ENCODE results near the gene PSORS1C1.

PSORS1C1 gene

DNA sequence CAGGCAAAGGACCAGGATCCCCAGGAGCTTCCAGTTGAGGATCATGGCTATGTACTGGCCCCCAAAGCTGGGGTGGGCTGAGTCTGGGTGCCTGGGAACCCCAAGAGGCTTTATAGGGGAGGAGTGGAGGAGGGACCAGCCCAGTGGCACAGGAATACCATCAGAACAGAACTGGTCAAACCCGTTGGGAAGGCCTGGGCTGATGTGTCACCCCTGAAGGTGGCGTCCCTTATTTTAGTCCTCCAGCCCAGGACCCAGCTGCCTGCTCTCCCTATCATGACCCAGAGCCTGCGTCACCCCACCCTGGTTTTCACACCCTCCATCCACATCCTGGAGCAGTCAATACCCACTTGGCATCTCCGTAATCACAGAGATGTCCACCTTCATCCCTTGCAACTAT is 24.4 kb downstream of the PSORS1C1 start, which contains the start of gene PSORS1C2:
PSORS1C2 (minus strand) TSS at position 85 of the 400 bp plus-strand sequence; CDS start at position 45, 40 bp downstream.
- no peak for DNase-seq (ENCODE audit: low read depth)
- no peak within 1 kb of the TSS for H3K4me3 ChIP-seq (ENCODE audit: low read depth, low read length)
- TF ChIP-seq, protein P1, sequence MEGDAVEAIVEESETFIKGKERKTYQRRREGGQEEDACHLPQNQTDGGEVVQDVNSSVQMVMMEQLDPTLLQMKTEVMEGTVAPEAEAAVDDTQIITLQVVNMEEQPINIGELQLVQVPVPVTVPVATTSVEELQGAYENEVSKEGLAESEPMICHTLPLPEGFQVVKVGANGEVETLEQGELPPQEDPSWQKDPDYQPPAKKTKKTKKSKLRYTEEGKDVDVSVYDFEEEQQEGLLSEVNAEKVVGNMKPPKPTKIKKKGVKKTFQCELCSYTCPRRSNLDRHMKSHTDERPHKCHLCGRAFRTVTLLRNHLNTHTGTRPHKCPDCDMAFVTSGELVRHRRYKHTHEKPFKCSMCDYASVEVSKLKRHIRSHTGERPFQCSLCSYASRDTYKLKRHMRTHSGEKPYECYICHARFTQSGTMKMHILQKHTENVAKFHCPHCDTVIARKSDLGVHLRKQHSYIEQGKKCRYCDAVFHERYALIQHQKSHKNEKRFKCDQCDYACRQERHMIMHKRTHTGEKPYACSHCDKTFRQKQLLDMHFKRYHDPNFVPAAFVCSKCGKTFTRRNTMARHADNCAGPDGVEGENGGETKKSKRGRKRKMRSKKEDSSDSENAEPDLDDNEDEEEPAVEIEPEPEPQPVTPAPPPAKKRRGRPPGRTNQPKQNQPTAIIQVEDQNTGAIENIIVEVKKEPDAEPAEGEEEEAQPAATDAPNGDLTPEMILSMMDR (conservative IDR thresholded peaks at IDR 0.05; ENCODE audit: low read depth, low read length): no peak

DNA sequence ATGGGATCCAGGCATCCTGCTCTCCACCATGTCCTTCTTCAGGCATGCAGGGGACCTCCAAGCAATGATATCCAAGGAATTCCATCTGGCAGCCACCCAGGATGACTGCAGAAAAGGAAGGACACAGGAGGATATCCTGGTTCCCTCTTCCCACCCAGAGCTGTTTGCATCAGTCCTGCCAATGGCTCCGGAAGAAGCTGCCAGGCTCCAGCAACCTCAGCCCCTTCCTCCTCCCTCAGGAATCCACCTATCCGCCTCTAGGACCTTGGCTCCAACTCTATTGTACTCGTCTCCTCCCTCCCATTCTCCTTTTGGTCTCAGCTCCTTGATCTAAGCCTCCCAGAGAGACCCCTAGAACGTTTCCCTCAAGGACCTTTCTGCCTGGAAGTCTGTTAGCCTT is 25.0 kb downstream of the PSORS1C1 start:
- no peak overlapping the region for H3K4me3 ChIP-seq (ENCODE audit: low read depth, low read length)
- TF ChIP-seq, protein P1 (conservative IDR thresholded peaks at IDR 0.05; ENCODE audit: low read depth, low read length): no peak
- no peak for DNase-seq (ENCODE audit: low read depth)

DNA sequence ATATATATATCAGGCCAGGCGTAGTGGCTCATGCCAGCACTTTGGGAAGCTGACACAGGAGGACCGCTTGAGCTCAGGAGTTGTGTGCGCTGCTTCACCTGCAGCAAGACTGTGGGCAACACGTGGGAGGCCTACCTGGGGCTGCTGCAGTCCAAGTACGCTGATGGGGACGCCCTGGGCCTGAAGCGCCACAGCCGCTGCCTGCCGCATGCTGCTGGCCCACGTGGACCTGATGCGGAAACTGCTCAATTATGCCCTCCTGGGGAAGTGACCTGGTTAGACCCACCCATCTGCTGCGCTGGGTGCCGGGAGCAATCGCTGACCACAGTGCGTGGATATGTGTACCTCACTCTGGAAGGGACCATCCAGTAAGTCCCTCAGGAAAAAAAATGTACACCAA is 26.0 kb downstream of the PSORS1C1 start:
- no peak overlapping the region for H3K4me3 ChIP-seq (ENCODE audit: low read depth, low read length)
- TF ChIP-seq, protein P1 (conservative IDR thresholded peaks at IDR 0.05; ENCODE audit: low read depth, low read length): no peak
- DNase-seq (ENCODE audit: low read depth): no peak

DNA sequence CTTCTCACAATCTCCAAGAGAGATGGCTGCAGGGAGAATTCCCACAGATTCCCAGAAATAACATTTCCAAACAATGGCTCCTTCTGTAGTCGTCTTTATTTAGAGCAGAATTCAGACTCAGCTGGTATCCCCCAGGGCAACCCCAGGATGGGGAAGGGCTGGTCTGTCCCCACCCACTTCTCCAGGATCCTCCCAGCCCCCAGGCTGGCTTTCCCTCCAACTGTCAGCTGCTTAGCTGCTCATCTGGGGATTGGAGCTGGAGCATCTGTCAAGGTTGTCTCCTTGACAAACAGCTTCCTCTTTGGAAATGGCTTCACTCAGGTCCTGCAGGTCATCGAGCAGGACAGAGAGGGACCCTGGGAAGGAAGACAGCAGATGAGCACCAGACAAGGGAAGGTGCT is 27.8 kb downstream of the PSORS1C1 start:
- H3K4me3 ChIP-seq (ENCODE audit: low read depth, low read length): no peak overlapping the region
- TF ChIP-seq, protein P1 (conservative IDR thresholded peaks at IDR 0.05; ENCODE audit: low read depth, low read length): no peak
- no peak for DNase-seq (ENCODE audit: low read depth)

DNA sequence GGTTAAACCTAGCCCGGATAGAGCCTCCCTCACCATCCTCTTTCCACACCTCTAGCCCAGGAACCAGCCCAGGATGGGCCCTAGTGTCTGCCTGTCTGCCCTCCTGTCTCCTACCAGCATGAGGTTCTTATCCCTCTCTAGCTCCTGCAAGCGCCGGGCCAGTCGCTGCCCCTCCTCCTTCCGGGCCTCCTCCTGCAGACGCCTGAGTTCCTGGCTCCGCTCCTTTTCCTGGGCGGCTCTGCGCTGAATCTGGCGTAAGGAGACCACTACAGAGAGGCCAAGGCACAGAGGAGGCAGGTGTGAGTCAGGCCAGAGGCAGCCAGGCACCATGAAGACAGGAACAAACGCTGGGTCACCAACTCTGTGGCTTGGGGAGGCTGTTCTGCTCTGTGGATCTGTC is 28.5 kb downstream of the PSORS1C1 start:
- no peak overlapping the region for H3K4me3 ChIP-seq (ENCODE audit: low read depth, low read length)
- TF ChIP-seq, protein P1 (conservative IDR thresholded peaks at IDR 0.05; ENCODE audit: low read depth, low read length): no peak

DNA sequence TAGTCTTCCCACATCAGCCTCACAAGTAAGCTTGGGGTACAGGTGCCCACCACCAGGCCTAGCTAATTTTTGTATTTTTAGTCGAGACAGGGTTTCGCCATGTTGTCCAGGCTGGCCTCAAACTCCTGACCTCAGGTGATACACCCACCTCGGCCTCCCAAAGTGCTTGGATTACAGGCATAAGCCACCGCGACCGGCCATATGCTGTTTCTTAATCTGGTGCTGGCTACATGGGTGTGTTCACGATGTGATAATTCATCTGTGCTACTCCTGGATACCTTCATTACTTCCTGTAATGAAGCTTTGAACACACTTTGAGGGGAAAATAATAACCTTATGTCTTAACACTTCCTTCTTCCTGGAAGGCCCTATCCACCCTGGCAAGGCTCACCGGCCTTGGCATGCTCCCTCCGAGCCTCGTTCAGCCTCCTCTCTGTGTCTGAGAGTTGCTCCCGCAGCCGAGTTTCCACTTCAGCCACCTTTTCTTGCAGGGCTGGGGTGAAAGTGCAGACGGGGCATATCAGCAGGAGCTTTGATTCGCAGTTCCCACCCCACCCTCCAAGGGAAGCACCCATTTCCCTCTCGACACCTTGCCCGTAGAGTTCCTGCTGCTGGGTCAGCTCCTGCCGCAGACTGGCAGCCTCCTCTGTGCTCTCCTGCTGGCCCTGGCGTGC is 29.8 kb downstream of the PSORS1C1 start:
- no peak for DNase-seq (ENCODE audit: low read depth)
- no peak overlapping the region for H3K4me3 ChIP-seq (ENCODE audit: low read depth, low read length)
- TF ChIP-seq, protein P1 (conservative IDR thresholded peaks at IDR 0.05; ENCODE audit: low read depth, low read length): no peak

More for the DNA sequence above, 28.5 kb downstream of the PSORS1C1 start:
- peak; percentile 91 for DNase-seq (ENCODE audit: low read depth)

DNA sequence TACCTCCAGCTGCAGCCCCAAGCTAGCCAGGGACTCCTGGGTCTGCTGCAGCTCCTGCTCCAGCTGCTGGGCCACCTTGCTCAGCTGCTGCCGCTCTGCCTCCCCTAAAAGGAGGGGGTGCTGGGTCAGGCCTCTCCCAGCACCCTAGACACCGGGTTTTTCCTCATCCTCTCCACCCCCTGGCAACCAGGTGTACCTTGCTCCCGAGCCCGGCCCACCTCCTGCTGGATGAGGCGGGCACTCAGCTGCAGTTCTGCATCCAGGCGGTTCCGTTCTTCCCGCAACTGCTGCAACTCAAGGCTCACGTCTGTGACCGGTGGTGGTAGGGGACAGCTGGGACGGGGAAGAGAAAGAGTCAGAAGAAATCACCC is 30.4 kb downstream of the PSORS1C1 start:
- no peak overlapping the region for H3K4me3 ChIP-seq (ENCODE audit: low read depth, low read length)
- TF ChIP-seq, protein P1 (conservative IDR thresholded peaks at IDR 0.05; ENCODE audit: low read depth, low read length): no peak
- DNase-seq (ENCODE audit: low read depth): no peak
